Cardiac fibroblast (primary cell): ENCODE data around the gene GGTLC2.
A peak's percentile ranks its signal among the peaks of the same experiment; 100 is the strongest.

Source experiments
- DNase-seq, 2 donors: peaks; one replicate each; pipeline versions ENCODE4 v3.0.0 to v3.0.0-alpha.2; 2010; ENCODE audit warnings: low read depth in 2 of 2
- H3K4me3 ChIP-seq, 2 donors: replicated peaks in 1 of 2; 1 replicate in 1 of 2; 2 replicates in 1 of 2; pipeline ENCODE4 v1.5.1; 2011; ENCODE audit warnings: low read depth in 2 of 2, low read length in 2 of 2, mild to moderate bottlenecking in 2 of 2, moderate library complexity in 1 of 2
- CTCF ChIP-seq: IDR thresholded peaks from one replicate; pipeline ENCODE4 v1.5.1; 2011; ENCODE audit warnings: low read depth, mild to moderate bottlenecking, low read length, inconsistent platforms

Gene GGTLC2

GRCh38 chr22:22687638-22688500 is 43.5 kb downstream of the GGTLC2 start:
- peak; percentile 82 for TF ChIP-seq CTCF
- DNase-seq: peak; percentile 73 to 76
- H3K4me3 ChIP-seq: no peak overlapping the region

GRCh38 chr22:22689621-22690345 is 45.4 kb downstream of the GGTLC2 start:
- no peak for DNase-seq
- no peak overlapping the region for H3K4me3 ChIP-seq
- TF ChIP-seq CTCF: no peak

GRCh38 chr22:22691055-22691454 is 46.6 kb downstream of the GGTLC2 start:
- no peak overlapping the region for H3K4me3 ChIP-seq
- no peak for TF ChIP-seq CTCF
- peak in 1 of 2 donors; percentile 16 for DNase-seq

GRCh38 chr22:22691716-22692701 is 47.6 kb downstream of the GGTLC2 start:
- no peak for TF ChIP-seq CTCF

GRCh38 chr22:22692707-22693530 is 48.5 kb downstream of the GGTLC2 start:
- peak; percentile 67 for TF ChIP-seq CTCF
- peak; percentile 64 to 79 for DNase-seq
- H3K4me3 ChIP-seq: no peak overlapping the region

More at GRCh38 chr22:22691716-22692701, 47.6 kb downstream of the GGTLC2 start:
- no peak overlapping the region for H3K4me3 ChIP-seq
- peak; percentile 29 to 70 for DNase-seq

- H3K4me3 ChIP-seq: no peak overlapping the region
- DNase-seq: no peak
- no peak for TF ChIP-seq CTCF
These were observed 49.1 kb downstream of the GGTLC2 start for GRCh38 chr22:22693531-22693884.
